ENCODE results near the gene CLDND2.
A peak's percentile ranks its signal among the peaks of the same experiment; 100 is the strongest.

Gene CLDND2

GRCh38 chr19:51337861-51338562, 30.8 kb downstream of the CLDND2 start:
- WGBS, result 85% methylated on average over 19 of the region's 19 CpGs
- Histone ChIP-seq H3K36me3 (ENCODE audit: insufficient read depth, low read length) (no peaks in the 10 kb centered on the region; the same call in 1 of the 2 replicates), H3K4me3 (ENCODE audit: low read length) (peak overlapping the region; percentile 76), H3K27ac (ENCODE audit: low read depth, low read length) (no peak overlapping the region), H3K27me3 (ENCODE audit: insufficient read depth, low read length) (peaks cover 18% of the 10 kb centered on the region), H3K4me1 (ENCODE audit: insufficient read depth, low read length) (peaks cover 12% of the 10 kb centered on the region), H3K9ac (ENCODE audit: low read depth, low read length) (peak overlapping the region; percentile 59; the same call in 1 of the 2 replicates), H3K9me3 (ENCODE audit: insufficient read depth, low read depth, low read length) (no peaks in the 10 kb centered on the region)

GRCh38 chr19:51337141-51337860, 31.5 kb downstream of the CLDND2 start:
- Histone ChIP-seq H3K27ac (ENCODE audit: low read depth, low read length) (no peak overlapping the region), H3K4me1 (ENCODE audit: insufficient read depth, low read length) (peaks cover 9% of the 10 kb centered on the region), H3K4me3 (ENCODE audit: low read length) (no peak overlapping the region), H3K9me3 (ENCODE audit: insufficient read depth, low read depth, low read length) (no peaks in the 10 kb centered on the region), H3K9ac (ENCODE audit: low read depth, low read length) (no peak overlapping the region), H3K36me3 (ENCODE audit: insufficient read depth, low read length) (peaks cover 2% of the 10 kb centered on the region; the same call in 1 of the 2 replicates), H3K27me3 (ENCODE audit: insufficient read depth, low read length) (peaks cover 18% of the 10 kb centered on the region)
- 96% methylated on average over 13 of the region's 13 CpGs for WGBS

- Histone ChIP-seq H3K27ac (ENCODE audit: low read depth, low read length) (no peak overlapping the region), H3K4me3 (ENCODE audit: low read length) (no peak overlapping the region), H3K9ac (ENCODE audit: low read depth, low read length) (no peak overlapping the region), H3K9me3 (ENCODE audit: insufficient read depth, low read depth, low read length) (no peaks in the 10 kb centered on the region), H3K27me3 (ENCODE audit: insufficient read depth, low read length) (no peaks in the 10 kb centered on the region), H3K36me3 (ENCODE audit: insufficient read depth, low read length) (peaks cover 22% of the 10 kb centered on the region), H3K4me1 (ENCODE audit: insufficient read depth, low read length) (peaks cover 4% of the 10 kb centered on the region; the same call in 1 of the 2 replicates)
- WGBS, result 90% methylated on average over 13 of the region's 13 CpGs
Observed at GRCh38 chr19:51333836-51334460, 34.9 kb downstream of the CLDND2 start.

GRCh38 chr19:51331716-51332115, 37.1 kb downstream of the CLDND2 start:
- H3K27me3 ChIP-seq (ENCODE audit: insufficient read depth, low read length), result peaks cover 5% of the 10 kb centered on the region; the same call in 1 of the 2 replicates
- no peak overlapping the region for H3K9ac ChIP-seq (ENCODE audit: low read depth, low read length)
- peaks cover 22% of the 10 kb centered on the region for H3K36me3 ChIP-seq (ENCODE audit: insufficient read depth, low read length)
- H3K27ac ChIP-seq (ENCODE audit: low read depth, low read length), result no peak overlapping the region
- H3K9me3 ChIP-seq (ENCODE audit: insufficient read depth, low read depth, low read length), result no peaks in the 10 kb centered on the region
- H3K4me1 ChIP-seq (ENCODE audit: insufficient read depth, low read length), result peaks cover 3% of the 10 kb centered on the region; the same call in 1 of the 2 replicates
- 94% methylated on average over 6 of the region's 6 CpGs for WGBS
- no peak overlapping the region for H3K4me3 ChIP-seq (ENCODE audit: low read length)

GRCh38 chr19:51331193-51331592, 37.6 kb downstream of the CLDND2 start:
- Histone ChIP-seq H3K9ac (ENCODE audit: low read depth, low read length) (no peak overlapping the region), H3K4me3 (ENCODE audit: low read length) (no peak overlapping the region), H3K4me1 (ENCODE audit: insufficient read depth, low read length) (peaks cover 3% of the 10 kb centered on the region; the same call in 1 of the 2 replicates), H3K27me3 (ENCODE audit: insufficient read depth, low read length) (peaks cover 5% of the 10 kb centered on the region; the same call in 1 of the 2 replicates), H3K9me3 (ENCODE audit: insufficient read depth, low read depth, low read length) (no peaks in the 10 kb centered on the region), H3K36me3 (ENCODE audit: insufficient read depth, low read length) (peaks cover 22% of the 10 kb centered on the region), H3K27ac (ENCODE audit: low read depth, low read length) (no peak overlapping the region)
- WGBS, result 79% methylated on average over 3 of the region's 3 CpGs

- Histone ChIP-seq H3K27ac (ENCODE audit: low read depth, low read length) (no peak overlapping the region), H3K9me3 (ENCODE audit: insufficient read depth, low read depth, low read length) (no peaks in the 10 kb centered on the region), H3K4me1 (ENCODE audit: insufficient read depth, low read length) (peaks cover 3% of the 10 kb centered on the region; the same call in 1 of the 2 replicates), H3K9ac (ENCODE audit: low read depth, low read length) (no peak overlapping the region), H3K4me3 (ENCODE audit: low read length) (no peak overlapping the region), H3K36me3 (ENCODE audit: insufficient read depth, low read length) (peaks cover 22% of the 10 kb centered on the region), H3K27me3 (ENCODE audit: insufficient read depth, low read length) (peaks cover 5% of the 10 kb centered on the region; the same call in 1 of the 2 replicates)
- 97% methylated on average over 4 of the region's 4 CpGs for WGBS
Observed at GRCh38 chr19:51330366-51330765, 38.4 kb downstream of the CLDND2 start.

GRCh38 chr19:51329411-51329810, 39.4 kb downstream of the CLDND2 start:
- Histone ChIP-seq H3K36me3 (ENCODE audit: insufficient read depth, low read length) (peaks cover 22% of the 10 kb centered on the region), H3K27me3 (ENCODE audit: insufficient read depth, low read length) (peaks cover 5% of the 10 kb centered on the region; the same call in 1 of the 2 replicates)
- 88% methylated on average over 5 of the region's 5 CpGs for WGBS

GRCh38 chr19:51327066-51328001, 41.5 kb downstream of the CLDND2 start:
- Histone ChIP-seq H3K4me3 (ENCODE audit: low read length) (peak overlapping the region; percentile 51), H3K9me3 (ENCODE audit: insufficient read depth, low read depth, low read length) (no peaks in the 10 kb centered on the region), H3K9ac (ENCODE audit: low read depth, low read length) (peak overlapping the region; percentile 68; the same call in 1 of the 2 replicates), H3K4me1 (ENCODE audit: insufficient read depth, low read length) (peaks cover 3% of the 10 kb centered on the region; the same call in 1 of the 2 replicates), H3K36me3 (ENCODE audit: insufficient read depth, low read length) (peaks cover 25% of the 10 kb centered on the region), H3K27me3 (ENCODE audit: insufficient read depth, low read length) (peaks cover 5% of the 10 kb centered on the region; the same call in 1 of the 2 replicates), H3K27ac (ENCODE audit: low read depth, low read length) (no peak overlapping the region)
- WGBS, result 75% methylated on average over 75 of the region's 75 CpGs

More at GRCh38 chr19:51329411-51329810, 39.4 kb downstream of the CLDND2 start:
- H3K9me3 ChIP-seq (ENCODE audit: insufficient read depth, low read depth, low read length), result no peaks in the 10 kb centered on the region
- H3K4me3 ChIP-seq (ENCODE audit: low read length), result no peak overlapping the region
- H3K9ac ChIP-seq (ENCODE audit: low read depth, low read length), result no peak overlapping the region
- H3K4me1 ChIP-seq (ENCODE audit: insufficient read depth, low read length), result peaks cover 3% of the 10 kb centered on the region; the same call in 1 of the 2 replicates
- no peak overlapping the region for H3K27ac ChIP-seq (ENCODE audit: low read depth, low read length)

GRCh38 chr19:51326216-51327065, 42.4 kb downstream of the CLDND2 start:
- Histone ChIP-seq H3K27me3 (ENCODE audit: insufficient read depth, low read length) (peaks cover 5% of the 10 kb centered on the region; the same call in 1 of the 2 replicates), H3K9ac (ENCODE audit: low read depth, low read length) (no peak overlapping the region), H3K4me3 (ENCODE audit: low read length) (no peak overlapping the region; the same call in 1 of the 2 replicates), H3K4me1 (ENCODE audit: insufficient read depth, low read length) (peaks cover 3% of the 10 kb centered on the region; the same call in 1 of the 2 replicates), H3K27ac (ENCODE audit: low read depth, low read length) (no peak overlapping the region), H3K36me3 (ENCODE audit: insufficient read depth, low read length) (peaks cover 17% of the 10 kb centered on the region), H3K9me3 (ENCODE audit: insufficient read depth, low read depth, low read length) (no peaks in the 10 kb centered on the region)
- WGBS, result 94% methylated on average over 34 of the region's 36 CpGs

Measured in HUES64 (cell line).